WTC11 (cell line): ENCODE measurements around the gene MICAL2. TPM values are rescaled to one million over a fixed set of nuclear protein-coding genes. Genes with fewer than 3 reads are reported as not detected.

ENCODE experiments used
- ATAC-seq: fragments of 200-7000 bp; cut with Tn5 transposase; 2 replicates; pipeline ENCODE4 v1.10.0; 2021; ENCODE audit warnings: mild to moderate bottlenecking, moderate library complexity
- CTCF ChIA-PET: fragments of 300-600 bp; sonication (Branson Sonifier 250); formaldehyde crosslinking; loops from one replicate; lab custom pipeline; 2021; ENCODE audit warnings: antibody characterized with exemption; lab: Charles Lee
- POLR2A ChIA-PET: fragments of 350-600 bp; sonication (Branson Sonifier 250); formaldehyde crosslinking; loops from one replicate; lab custom pipeline; 2021; ENCODE audit warnings: antibody characterized with exemption; lab: Charles Lee
- DNase-seq: peaks from one replicate; pipeline ENCODE4 v3.0.0; 2021; ENCODE audit warnings: low spot score
- H3K27ac Mint-ChIP-seq: 2 replicates; pipeline ENCODE4 v1.8.0; 2021; ENCODE audit warnings: mixed read lengths
- H3K27me3 Mint-ChIP-seq: 2 replicates; pipeline ENCODE4 v1.8.0; 2021; ENCODE audit warnings: low read depth, mild to moderate bottlenecking, moderate library complexity, mixed read lengths
- H3K36me3 Mint-ChIP-seq: 2 replicates; pipeline ENCODE4 v1.8.0; 2021; ENCODE audit warnings: mixed read lengths
- H3K4me1 Mint-ChIP-seq: 2 replicates; pipeline ENCODE4 v1.8.0; 2022; ENCODE audit warnings: mixed read lengths
- H3K4me3 Mint-ChIP-seq: 2 replicates; pipeline ENCODE4 v1.8.0; 2021; ENCODE audit warnings: mild to moderate bottlenecking, moderate library complexity, mixed read lengths
- H3K9me3 Mint-ChIP-seq: 2 replicates; pipeline ENCODE4 v1.8.0; 2021; ENCODE audit warnings: mixed read lengths
- ATF2 ChIP-seq: sonication (generic); formaldehyde crosslinking; IDR thresholded peaks from 2 replicates; pipeline ENCODE4 v1.8.1; 2022; ENCODE audit warnings: low read depth, missing genetic modification reagents, borderline replicate concordance
- ESRRA ChIP-seq: sonication (generic); formaldehyde crosslinking; IDR thresholded peaks from 2 replicates; pipeline ENCODE4 v1.8.1; 2022; ENCODE audit warnings: mild to moderate bottlenecking, missing genetic modification reagents, borderline replicate concordance
- HMGXB4 ChIP-seq: sonication (generic); formaldehyde crosslinking; IDR thresholded peaks from 2 replicates; pipeline ENCODE4 v1.8.1; 2023; ENCODE audit warnings: mild to moderate bottlenecking, moderate library complexity, missing genetic modification reagents
- IRF2 ChIP-seq: sonication (generic); formaldehyde crosslinking; IDR thresholded peaks from 2 replicates; pipeline ENCODE4 v1.8.0; 2022; ENCODE audit warnings: low read depth, missing genetic modification reagents, borderline replicate concordance
- JAZF1 ChIP-seq: fragments of 250-450 bp; sonication (Bioruptor Pico); IDR thresholded peaks from 2 replicates; pipeline ENCODE4 v1.9.0; 2021; ENCODE audit warnings: moderate library complexity, mild to moderate bottlenecking, inconsistent platforms
- MYBL2 ChIP-seq: sonication (generic); formaldehyde crosslinking; IDR thresholded peaks from 2 replicates; pipeline ENCODE4 v1.8.1; 2023; ENCODE audit warnings: mild to moderate bottlenecking, moderate library complexity, missing genetic modification reagents
- NFATC4 ChIP-seq: fragments of 250-450 bp; sonication (Bioruptor Pico); IDR thresholded peaks from 2 replicates; pipeline ENCODE4 v1.9.0; 2021; ENCODE audit warnings: mild to moderate bottlenecking
- NFE2L1 ChIP-seq: sonication (generic); formaldehyde crosslinking; IDR thresholded peaks from 2 replicates; pipeline ENCODE4 v1.8.1; 2023; ENCODE audit warnings: missing genetic modification reagents
- SMAD3 ChIP-seq: sonication (generic); formaldehyde crosslinking; IDR thresholded peaks from 2 replicates; pipeline ENCODE4 v1.8.0; 2022; ENCODE audit warnings: missing genetic modification reagents, mild to moderate bottlenecking, borderline replicate concordance
- STAT6 ChIP-seq: sonication (generic); formaldehyde crosslinking; conservative IDR thresholded peaks from 2 replicates; pipeline ENCODE4 v1.8.1; 2023; ENCODE audit warnings: mild to moderate bottlenecking, low read depth, missing genetic modification reagents, moderate library complexity
- USF1 ChIP-seq: sonication (generic); formaldehyde crosslinking; IDR thresholded peaks from 2 replicates; pipeline ENCODE4 v1.8.0; 2022; ENCODE audit warnings: mild to moderate bottlenecking, missing genetic modification reagents
- ZNF121 ChIP-seq: sonication (generic); formaldehyde crosslinking; IDR thresholded peaks from 2 replicates; pipeline ENCODE4 v1.8.0; 2023; ENCODE audit warnings: missing genetic modification reagents
- ZNF423 ChIP-seq: fragments of 250-450 bp; sonication (Bioruptor Pico); IDR thresholded peaks from 2 replicates; pipeline ENCODE4 v2.1.2; 2022; ENCODE audit warnings: mild to moderate bottlenecking, moderate library complexity
- total RNA-seq: library from RNA; stranded (reverse); gene quantifications from 3 replicates; pipeline ENCODE4 v1.2.3, GENCODE V29; 2021
- TF ChIP-seq, protein P1 (sequence below): fragments of 250-450 bp; sonication (Bioruptor Pico); IDR thresholded peaks from 2 replicates; pipeline ENCODE4 v1.9.0; 2021; ENCODE audit warnings: mild to moderate bottlenecking

MICAL2 gene
- total RNA-seq, 1 experiment from 2014 or later = 3.1 TPM

GRCh38 chr11:12164061-12165014 lies 53.9 kb downstream of the MICAL2 start (continued):
- TF ChIP-seq STAT6 (CRISPR knock-in tag) = no peak

DNA sequence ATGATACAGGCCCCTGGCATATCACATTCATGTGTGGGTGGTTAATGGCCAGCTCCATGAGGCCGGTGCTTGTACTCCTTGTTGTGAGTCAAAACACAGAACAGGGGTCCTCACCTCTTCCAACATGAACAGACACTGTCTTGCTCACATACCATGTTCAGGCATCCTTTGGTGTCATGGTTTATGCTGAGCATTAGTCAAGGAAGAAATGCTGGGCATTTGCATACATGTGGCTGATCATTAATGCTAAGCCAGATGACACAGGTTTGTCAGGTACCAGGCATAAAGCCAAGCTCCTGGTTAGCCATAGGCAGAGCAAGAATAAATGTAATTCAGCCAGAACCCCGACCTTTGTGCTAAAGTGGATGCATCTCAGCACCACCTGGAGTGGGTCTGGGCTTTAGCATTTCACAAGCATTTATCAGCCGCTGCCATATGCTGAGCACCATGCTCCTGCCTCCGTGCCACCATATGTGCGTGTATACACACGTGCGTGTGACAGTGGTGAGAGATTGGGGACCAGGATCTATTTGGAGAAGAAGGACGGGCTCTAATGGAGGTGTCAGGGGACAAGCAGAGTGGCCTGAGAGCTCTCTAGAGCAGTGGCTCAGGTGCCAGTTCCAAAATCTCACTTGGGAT lies 55.0 kb downstream of the MICAL2 start:
- DNase-seq (no peak), ATAC-seq (no peak)
- ChIA-PET POLR2A (no interaction called here), CTCF (no interaction called here)
- Mint-ChIP-seq H3K36me3 (no peaks in the 10 kb centered on the region), H3K9me3 (no peaks in the 10 kb centered on the region), H3K4me3 (no peak overlapping the region), H3K27ac (no peak overlapping the region), H3K4me1 (no peaks in the 10 kb centered on the region), H3K27me3 (no peaks in the 10 kb centered on the region)
- TF ChIP-seq ESRRA (CRISPR knock-in tag) (no peak), JAZF1 (CRISPR knock-in tag) (no peak), NFATC4 (CRISPR knock-in tag) (no peak), ATF2 (CRISPR knock-in tag) (no peak), SMAD3 (CRISPR knock-in tag) (no peak), IRF2 (CRISPR knock-in tag) (no peak), HMGXB4 (no peak), ZNF121 (CRISPR knock-in tag) (no peak), NFE2L1 (CRISPR knock-in tag) (no peak), MYBL2 (CRISPR knock-in tag) (no peak), USF1 (CRISPR knock-in tag) (no peak), ZNF423 (CRISPR knock-in tag) (no peak)
- TF ChIP-seq, protein P1, sequence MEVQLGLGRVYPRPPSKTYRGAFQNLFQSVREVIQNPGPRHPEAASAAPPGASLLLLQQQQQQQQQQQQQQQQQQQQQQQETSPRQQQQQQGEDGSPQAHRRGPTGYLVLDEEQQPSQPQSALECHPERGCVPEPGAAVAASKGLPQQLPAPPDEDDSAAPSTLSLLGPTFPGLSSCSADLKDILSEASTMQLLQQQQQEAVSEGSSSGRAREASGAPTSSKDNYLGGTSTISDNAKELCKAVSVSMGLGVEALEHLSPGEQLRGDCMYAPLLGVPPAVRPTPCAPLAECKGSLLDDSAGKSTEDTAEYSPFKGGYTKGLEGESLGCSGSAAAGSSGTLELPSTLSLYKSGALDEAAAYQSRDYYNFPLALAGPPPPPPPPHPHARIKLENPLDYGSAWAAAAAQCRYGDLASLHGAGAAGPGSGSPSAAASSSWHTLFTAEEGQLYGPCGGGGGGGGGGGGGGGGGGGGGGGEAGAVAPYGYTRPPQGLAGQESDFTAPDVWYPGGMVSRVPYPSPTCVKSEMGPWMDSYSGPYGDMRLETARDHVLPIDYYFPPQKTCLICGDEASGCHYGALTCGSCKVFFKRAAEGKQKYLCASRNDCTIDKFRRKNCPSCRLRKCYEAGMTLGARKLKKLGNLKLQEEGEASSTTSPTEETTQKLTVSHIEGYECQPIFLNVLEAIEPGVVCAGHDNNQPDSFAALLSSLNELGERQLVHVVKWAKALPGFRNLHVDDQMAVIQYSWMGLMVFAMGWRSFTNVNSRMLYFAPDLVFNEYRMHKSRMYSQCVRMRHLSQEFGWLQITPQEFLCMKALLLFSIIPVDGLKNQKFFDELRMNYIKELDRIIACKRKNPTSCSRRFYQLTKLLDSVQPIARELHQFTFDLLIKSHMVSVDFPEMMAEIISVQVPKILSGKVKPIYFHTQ (CRISPR knock-in tag) = no peak
